ENCODE data around the gene PPP1R18. TPM values are rescaled to one million over a fixed set of nuclear protein-coding genes. Genes with fewer than 3 reads are reported as not detected.

The PPP1R18 gene
- total and polyA plus RNA-seq, 2 experiments from 2014 or later, result 13.0 to 43.5 TPM

DNA sequence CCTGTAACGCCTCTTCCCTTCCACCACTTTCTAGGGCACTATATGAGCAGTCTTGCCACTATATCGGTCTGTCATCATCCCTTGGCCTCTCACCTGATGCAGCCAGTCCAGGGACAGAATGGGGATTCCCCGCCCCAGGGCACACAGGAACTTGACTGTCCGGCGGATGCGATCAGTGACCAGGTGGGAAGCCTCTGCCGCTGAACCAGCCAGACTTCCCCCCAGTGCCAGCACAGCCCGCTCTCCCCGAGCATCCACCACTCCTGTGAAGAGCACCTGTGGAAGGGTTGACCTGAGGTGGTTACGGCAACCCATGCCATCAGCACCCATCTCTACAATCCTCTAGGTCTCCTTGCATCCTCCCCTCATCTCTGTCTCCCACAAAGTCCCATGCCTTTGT is 16.6 kb upstream of the PPP1R18 start:
- no peak overlapping the region for H3K27ac ChIP-seq
- H3K4me1 ChIP-seq (ENCODE audit: low read depth), result no peaks in the 10 kb centered on the region
- H3K4me3 ChIP-seq, result no peak overlapping the region
- no peak for DNase-seq (ENCODE audit: low read depth in 1 of 2, low spot score in 1 of 2)
- no peaks in the 10 kb centered on the region for H3K27me3 ChIP-seq
- TF ChIP-seq, protein P1, sequence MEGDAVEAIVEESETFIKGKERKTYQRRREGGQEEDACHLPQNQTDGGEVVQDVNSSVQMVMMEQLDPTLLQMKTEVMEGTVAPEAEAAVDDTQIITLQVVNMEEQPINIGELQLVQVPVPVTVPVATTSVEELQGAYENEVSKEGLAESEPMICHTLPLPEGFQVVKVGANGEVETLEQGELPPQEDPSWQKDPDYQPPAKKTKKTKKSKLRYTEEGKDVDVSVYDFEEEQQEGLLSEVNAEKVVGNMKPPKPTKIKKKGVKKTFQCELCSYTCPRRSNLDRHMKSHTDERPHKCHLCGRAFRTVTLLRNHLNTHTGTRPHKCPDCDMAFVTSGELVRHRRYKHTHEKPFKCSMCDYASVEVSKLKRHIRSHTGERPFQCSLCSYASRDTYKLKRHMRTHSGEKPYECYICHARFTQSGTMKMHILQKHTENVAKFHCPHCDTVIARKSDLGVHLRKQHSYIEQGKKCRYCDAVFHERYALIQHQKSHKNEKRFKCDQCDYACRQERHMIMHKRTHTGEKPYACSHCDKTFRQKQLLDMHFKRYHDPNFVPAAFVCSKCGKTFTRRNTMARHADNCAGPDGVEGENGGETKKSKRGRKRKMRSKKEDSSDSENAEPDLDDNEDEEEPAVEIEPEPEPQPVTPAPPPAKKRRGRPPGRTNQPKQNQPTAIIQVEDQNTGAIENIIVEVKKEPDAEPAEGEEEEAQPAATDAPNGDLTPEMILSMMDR (IDR thresholded peaks at IDR 0.05; ENCODE audit: low read depth, low read length), result no peak
- no peaks in the 10 kb centered on the region for H3K9me3 ChIP-seq (ENCODE audit: low read depth)
- H3K36me3 ChIP-seq, result peaks cover 21% of the 10 kb centered on the region

DNA sequence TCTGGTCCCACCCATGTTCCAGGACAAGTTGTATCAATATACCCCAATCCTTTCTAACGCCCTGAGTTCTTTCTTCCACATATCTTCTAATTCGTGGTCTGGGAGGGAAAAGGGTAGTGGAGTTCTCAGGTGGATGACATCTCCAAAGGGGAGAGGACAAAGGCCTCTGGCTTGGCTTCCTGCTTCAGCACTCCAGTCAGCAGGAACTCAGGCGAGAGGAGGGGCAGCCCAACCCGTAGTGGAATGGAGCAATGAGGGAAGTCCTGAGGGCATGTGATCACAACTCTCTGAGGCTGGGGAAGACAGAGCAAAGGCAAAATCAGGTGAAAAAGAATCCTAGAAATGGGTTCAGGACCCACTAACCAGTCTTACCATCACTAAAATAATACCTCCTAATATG is 13.9 kb upstream of the PPP1R18 start:
- Histone ChIP-seq H3K36me3 (peaks cover 15% of the 10 kb centered on the region), H3K9me3 (ENCODE audit: low read depth) (no peaks in the 10 kb centered on the region), H3K4me1 (ENCODE audit: low read depth) (no peaks in the 10 kb centered on the region), H3K27ac (no peak overlapping the region), H3K4me3 (no peak overlapping the region), H3K27me3 (no peaks in the 10 kb centered on the region)
- DNase-seq (ENCODE audit: low read depth in 1 of 2, low spot score in 1 of 2), result no peak
- TF ChIP-seq, protein P1 (IDR thresholded peaks at IDR 0.05; ENCODE audit: low read depth, low read length), result no peak

DNA sequence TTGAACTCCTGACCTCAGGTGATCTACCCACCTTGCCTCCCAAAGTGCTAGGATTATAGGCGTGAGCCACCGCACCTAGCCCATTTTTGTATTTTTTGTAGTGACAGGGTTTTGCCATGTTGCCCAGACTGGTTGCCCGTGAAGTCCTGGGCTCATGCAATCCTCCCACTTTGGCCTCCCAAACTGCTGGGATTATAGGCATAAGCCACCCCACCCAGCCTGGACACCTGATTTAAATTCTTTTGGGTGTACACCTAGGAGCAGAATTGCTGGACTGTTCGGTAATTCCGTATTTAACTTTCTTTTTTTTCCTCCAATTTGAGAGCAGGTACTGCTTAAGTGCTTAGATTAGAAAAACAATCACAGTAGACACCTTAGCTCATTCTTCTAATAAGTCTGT is 10.0 kb upstream of the PPP1R18 start:
- Histone ChIP-seq H3K9me3 (ENCODE audit: low read depth) (no peaks in the 10 kb centered on the region), H3K4me3 (no peak overlapping the region), H3K36me3 (peaks cover 6% of the 10 kb centered on the region), H3K27ac (no peak overlapping the region), H3K27me3 (no peaks in the 10 kb centered on the region), H3K4me1 (ENCODE audit: low read depth) (peaks cover 2% of the 10 kb centered on the region)
- no peak for DNase-seq (ENCODE audit: low read depth in 1 of 2, low spot score in 1 of 2)
- TF ChIP-seq, protein P1 (IDR thresholded peaks at IDR 0.05; ENCODE audit: low read depth, low read length), result no peak

DNA sequence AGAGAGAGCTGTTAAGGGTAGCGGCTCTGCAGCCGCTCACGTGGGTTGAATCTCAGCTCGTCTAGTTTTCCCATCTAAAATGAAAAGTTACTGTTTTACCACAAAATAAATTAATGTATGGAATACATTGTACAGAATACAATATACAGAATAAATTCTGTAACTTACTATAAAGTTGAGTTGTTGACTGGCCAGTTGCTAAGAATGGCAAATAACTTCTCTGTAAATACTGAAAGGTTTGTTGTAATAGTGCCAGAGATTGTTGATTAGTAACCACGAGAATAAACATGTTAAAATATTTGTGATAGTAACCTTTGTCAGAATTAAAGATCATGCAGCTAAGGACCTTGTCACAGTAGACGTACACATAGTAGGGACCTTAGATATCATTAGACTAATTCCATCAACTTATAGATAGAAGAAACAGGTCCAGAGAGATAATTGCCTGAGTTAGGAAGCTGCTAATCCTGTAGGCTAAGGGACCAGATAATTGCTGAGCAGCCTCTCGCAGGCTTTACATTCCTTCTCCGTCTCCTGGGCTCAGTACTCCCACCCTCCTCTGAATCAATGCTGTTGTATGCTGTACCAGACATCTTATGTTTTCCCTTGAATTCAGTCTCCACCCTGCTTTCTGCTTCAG is 4.9 kb upstream of the PPP1R18 start:
- DNase-seq (ENCODE audit: low read depth in 1 of 2, low spot score in 1 of 2), result no peak
- H3K27ac ChIP-seq, result peak overlapping the region; percentile 63

GRCh38 chr6:30690403-30691207 is 4.2 kb upstream of the PPP1R18 start, which contains the start of gene NRM:
NRM (minus strand) TSS chr6:30690984; CDS start chr6:30690974, 10 bp downstream.
- Histone ChIP-seq H3K36me3 (no peaks in the 10 kb centered on the region), H3K9me3 (ENCODE audit: low read depth) (no peaks in the 10 kb centered on the region), H3K27ac (peak within 1 kb of the TSS; percentile 72), H3K27me3 (no peaks in the 10 kb centered on the region), H3K4me1 (ENCODE audit: low read depth) (peaks cover 26% of the 10 kb centered on the region), H3K4me3 (peak within 1 kb of the TSS; percentile 62)
- TF ChIP-seq, protein P1 (IDR thresholded peaks at IDR 0.05; ENCODE audit: low read depth, low read length), result no peak
- DNase-seq (ENCODE audit: low read depth in 1 of 2, low spot score in 1 of 2), result peak; percentile 91

More for the DNA sequence above, 4.9 kb upstream of the PPP1R18 start:
- TF ChIP-seq, protein P1 (IDR thresholded peaks at IDR 0.05; ENCODE audit: low read depth, low read length), result no peak
- Histone ChIP-seq H3K9me3 (ENCODE audit: low read depth) (no peaks in the 10 kb centered on the region), H3K27me3 (no peaks in the 10 kb centered on the region), H3K4me1 (ENCODE audit: low read depth) (peaks cover 20% of the 10 kb centered on the region), H3K36me3 (no peaks in the 10 kb centered on the region), H3K4me3 (peak overlapping the region; percentile 62)

Data from cardiac muscle cell (in vitro differentiated cells and primary cell).